Measurements from ENCODE around the gene FBXL5. TPM values are rescaled to one million over a fixed set of nuclear protein-coding genes. Genes with fewer than 3 reads are reported as not detected.
A peak's percentile ranks its signal among the peaks of the same experiment; 100 is the strongest.

Gene FBXL5
- total and polyA plus RNA-seq, 9 of the 15 experiments (the other 6 are each of a cell fraction or from before 2014, with no cell fraction given): 6.0 to 35.2 (median 22.1) TPM

DNA sequence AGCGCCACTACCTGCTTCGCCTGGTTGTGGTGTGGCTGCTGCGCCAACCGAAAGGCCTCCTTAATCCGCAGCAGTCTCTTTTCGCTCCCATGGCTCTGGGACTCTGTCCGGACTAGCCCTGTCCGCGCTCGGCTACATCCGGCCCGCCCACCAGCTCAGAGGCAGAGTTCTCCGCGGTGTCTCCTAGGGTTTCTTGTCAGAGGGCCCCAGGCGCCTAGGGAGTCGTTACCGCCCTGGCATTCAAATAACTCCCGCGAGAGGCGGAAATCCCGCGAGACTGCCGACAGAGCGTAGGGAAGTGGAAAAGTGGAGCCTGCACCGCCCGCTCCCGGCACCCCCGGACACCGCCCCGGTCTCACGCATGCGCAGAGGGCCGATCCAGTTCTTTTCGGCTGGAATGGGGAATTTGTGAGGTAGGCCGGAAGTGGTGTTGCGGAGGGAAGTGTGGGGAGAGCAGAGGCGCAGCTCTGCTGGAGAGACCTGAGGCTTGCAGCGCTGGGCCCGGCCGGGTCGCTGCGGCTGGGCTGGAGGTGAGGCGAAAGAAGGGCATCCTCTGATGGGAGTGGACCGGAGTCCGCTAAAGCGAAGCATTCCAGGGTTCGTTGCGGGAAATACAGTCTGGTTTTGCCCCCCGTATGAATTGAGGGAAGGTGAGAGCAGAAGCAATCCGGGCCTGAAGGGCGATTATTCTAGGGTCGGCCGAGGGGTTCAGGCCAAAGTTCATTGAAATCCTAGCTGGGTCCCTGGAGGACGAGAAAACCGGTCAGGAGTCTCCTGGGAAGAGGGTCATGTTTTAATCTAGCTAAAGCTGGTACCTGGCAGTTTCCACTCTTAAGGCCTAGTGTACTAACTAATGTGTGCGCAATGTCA, 26.4 kb upstream of the FBXL5 start, which contains the start of gene FAM200B (continued):
- TF ChIP-seq ZNF184 (CRISPR knock-in tag; IDR thresholded peaks at IDR 0.05): no peak
- TF ChIP-seq, protein P1, sequence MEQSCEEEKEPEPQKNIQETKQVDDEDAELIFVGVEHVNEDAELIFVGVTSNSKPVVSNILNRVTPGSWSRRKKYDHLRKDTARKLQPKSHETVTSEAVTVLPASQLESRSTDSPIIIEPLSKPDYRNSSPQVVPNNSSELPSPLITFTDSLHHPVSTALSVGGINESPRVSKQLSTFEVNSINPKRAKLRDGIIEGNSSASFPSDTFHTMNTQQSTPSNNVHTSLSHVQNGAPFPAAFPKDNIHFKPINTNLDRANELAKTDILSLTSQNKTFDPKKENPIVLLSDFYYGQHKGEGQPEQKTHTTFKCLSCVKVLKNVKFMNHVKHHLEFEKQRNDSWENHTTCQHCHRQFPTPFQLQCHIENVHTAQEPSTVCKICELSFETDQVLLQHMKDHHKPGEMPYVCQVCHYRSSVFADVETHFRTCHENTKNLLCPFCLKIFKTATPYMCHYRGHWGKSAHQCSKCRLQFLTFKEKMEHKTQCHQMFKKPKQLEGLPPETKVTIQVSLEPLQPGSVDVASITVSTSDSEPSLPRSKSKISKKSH (CRISPR knock-in tag; IDR thresholded peaks at IDR 0.05): no peak
- no peak; a peak in 1 of 4 replicates for TF ChIP-seq CSDE1 (IDR thresholded peaks at IDR 0.05)
- peak; percentile 82 for TF ChIP-seq VEZF1 (CRISPR knock-in tag; IDR thresholded peaks at IDR 0.05)
- TF ChIP-seq PTRF (tag; IDR thresholded peaks at IDR 0.05): no peak
- TF ChIP-seq TCF7L2 (IDR thresholded peaks at IDR 0.05; ENCODE audit: low read depth, low read length): peak; percentile 56; the same call in 1 of the 2 replicates
- no peak for TF ChIP-seq MCM2 (IDR thresholded peaks at IDR 0.05; ENCODE audit: low read depth)
- TF ChIP-seq ZNF518B (CRISPR knock-in tag; IDR thresholded peaks at IDR 0.05): no peak
- no peak for TF ChIP-seq ZBTB33 (CRISPR knock-in tag; IDR thresholded peaks at IDR 0.05)
- no peak for TF ChIP-seq JUND (IDR thresholded peaks at IDR 0.05; ENCODE audit: borderline replicate concordance, low read depth, low read length)
- TF ChIP-seq JUND (tag; IDR thresholded peaks at IDR 0.05; ENCODE audit: borderline replicate concordance, low read depth, low read length): peak; percentile 23; the same call in 1 of the 3 replicates
- no peak; the same call in 1 of the 2 replicates for TF ChIP-seq ZNF707 (CRISPR knock-in tag; conservative IDR thresholded peaks at IDR 0.05)
- no peak for TF ChIP-seq STAG1 (CRISPR knock-in tag; IDR thresholded peaks at IDR 0.05; ENCODE audit: borderline replicate concordance)
- no peak for TF ChIP-seq ATF1 (CRISPR knock-in tag; IDR thresholded peaks at IDR 0.05)
- peak; percentile 68 for TF ChIP-seq ATF1 (tag; IDR thresholded peaks at IDR 0.05)
- TF ChIP-seq GABPB2 (CRISPR knock-in tag; conservative IDR thresholded peaks at IDR 0.05): no peak
- TF ChIP-seq TCF3 (CRISPR knock-in tag; IDR thresholded peaks at IDR 0.05): peak; percentile 43; the same call in 1 of the 2 replicates
- no peak for TF ChIP-seq BRD4 (IDR thresholded peaks at IDR 0.05)
- no peak for TF ChIP-seq MAFK (IDR thresholded peaks at IDR 0.05; ENCODE audit: low read length)
- peak; percentile 99 for TF ChIP-seq NRF1 (conservative IDR thresholded peaks at IDR 0.05 in 1 of 2, IDR thresholded peaks at IDR 0.05 in 1 of 2)
